BJ (cell line): ENCODE measurements around the gene TREX2. TPM values are rescaled to one million over a fixed set of nuclear protein-coding genes. Genes with fewer than 3 reads are reported as not detected.

ENCODE experiments used
- CTCF ChIA-PET: fragments of 350-600 bp; formaldehyde crosslinking; extraction: SDS; loops from one replicate; lab custom pipeline; 2021; ENCODE audit warnings: antibody characterized with exemption, inconsistent platforms; lab: Yijun Ruan, JAX
- POLR2A ChIA-PET: fragments of 300-600 bp; sonication (Branson Sonifier 250); formaldehyde crosslinking; extraction: SDS; loops from one replicate; lab custom pipeline; 2021; ENCODE audit warnings: antibody characterized with exemption; lab: Charles Lee
- DNase-seq: peaks from one replicate; pipeline ENCODE4 v3.0.0-alpha.2; 2011; ENCODE audit warnings: low read depth
- H3K27me3 ChIP-seq: 2 replicates; pipeline ENCODE4 v1.6.0; 2011; ENCODE audit warnings: low read length; ENCODE audit not compliant: control insufficient read depth, insufficient read depth
- H3K36me3 ChIP-seq: 2 replicates; pipeline ENCODE4 v1.5.1; 2011; ENCODE audit warnings: low read length; ENCODE audit not compliant: control insufficient read depth, insufficient read depth
- H3K4me3 ChIP-seq: 2 replicates; pipeline ENCODE4 v1.5.1; 2011; ENCODE audit warnings: low read depth, mild to moderate bottlenecking, control low read depth, low read length
- CTCF ChIP-seq: IDR thresholded peaks from 2 replicates; pipeline ENCODE4 v1.5.1; 2011; ENCODE audit warnings: low read depth, mild to moderate bottlenecking, control low read depth, inconsistent platforms, low read length, moderate library complexity; ENCODE audit not compliant: insufficient read depth
- polyA plus RNA-seq: library from polyadenylated mRNA; depleted of rRNA; stranded (reverse); fragments of >200 nt; gene quantifications from 2 replicates; pipeline ENCODE4 v1.2.3, GENCODE V29; 2011

TREX2 gene
- polyA plus RNA-seq, 1 experiment = 1.1 TPM

GRCh38 chrX:153450949-153451277 lies 5.1 kb upstream of the TREX2 start:
- Histone ChIP-seq H3K27me3 (no peaks in the 10 kb centered on the region), H3K4me3 (no peak overlapping the region), H3K36me3 (peaks cover 2% of the 10 kb centered on the region)
- CTCF ChIA-PET = no interaction called here
- POLR2A ChIA-PET = no interaction called here
- TF ChIP-seq CTCF = no peak
- no peak for DNase-seq

GRCh38 chrX:153450114-153450948 lies 4.5 kb upstream of the TREX2 start:
- CTCF ChIA-PET = interaction anchor here (1.0 kb wide), 1 partner anchor 17 kb away, joined by 3 read pairs; no protein-coding TSS in a partner anchor
- Histone ChIP-seq H3K36me3 (peaks cover 1% of the 10 kb centered on the region), H3K4me3 (no peak overlapping the region), H3K27me3 (no peaks in the 10 kb centered on the region)
- TF ChIP-seq CTCF = no peak
- DNase-seq = no peak
- POLR2A ChIA-PET = no interaction called here

- no peak overlapping the region for H3K4me3 ChIP-seq
- no peak for DNase-seq
- ChIA-PET CTCF (interaction anchor here (0.8 to 1.0 kb wide), 2 partner anchors 18 to 36 kb away, joined by 3 read pairs; no protein-coding TSS in a partner anchor), POLR2A (no interaction called here)
- H3K27me3 ChIP-seq = no peaks in the 10 kb centered on the region
- TF ChIP-seq CTCF = no peak
- peaks cover 1% of the 10 kb centered on the region; the same call in 1 of the 2 replicates for H3K36me3 ChIP-seq
Observed at GRCh38 chrX:153449368-153450113, 3.7 kb upstream of the TREX2 start.

- POLR2A ChIA-PET = no interaction called here
- TF ChIP-seq CTCF = no peak
- peaks cover 1% of the 10 kb centered on the region; the same call in 1 of the 2 replicates for H3K36me3 ChIP-seq
- no peaks in the 10 kb centered on the region for H3K27me3 ChIP-seq
- CTCF ChIA-PET = interaction anchor here (0.8 kb wide), 1 partner anchor 35 kb away, joined by 3 read pairs; no protein-coding TSS in a partner anchor
- H3K4me3 ChIP-seq = no peak overlapping the region
- no peak for DNase-seq
Observed at GRCh38 chrX:153448556-153449367, 2.9 kb upstream of the TREX2 start.
